NCI-H2107 treated with DMSO at 0.1 percent for 48 hours (cell line): ENCODE data around the gene DMRTC2.

Experiments used
- DNase-seq: peaks from one replicate; lab custom pipeline; 2025; ENCODE audit not compliant: unreplicated experiment; lab: John Stamatoyannopoulos, UW

The DMRTC2 gene

DNA sequence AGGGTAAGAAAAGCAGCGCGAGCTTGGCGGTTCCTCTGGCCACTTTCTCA lies at the start of gene DMRTC2:
Gene DMRTC2 (plus strand): TSS at position 42 of the 50 bp plus-strand sequence. CDS start 2,387 bp downstream, outside the sequence.
- no peak for DNase-seq

GRCh38 chr19:41796362-41796761 lies 48.5 kb upstream of the DMRTC2 start, which contains the start of gene CEACAM3:
Gene CEACAM3 (plus strand): TSS chr19:41796587. CDS start chr19:41796678, 91 bp downstream.
- DNase-seq = no peak

GRCh38 chr19:41796901-41797300 lies 47.9 kb upstream of the DMRTC2 start:
- no peak for DNase-seq

GRCh38 chr19:41799444-41800000 lies 45.3 kb upstream of the DMRTC2 start:
- no peak for DNase-seq

DNA sequence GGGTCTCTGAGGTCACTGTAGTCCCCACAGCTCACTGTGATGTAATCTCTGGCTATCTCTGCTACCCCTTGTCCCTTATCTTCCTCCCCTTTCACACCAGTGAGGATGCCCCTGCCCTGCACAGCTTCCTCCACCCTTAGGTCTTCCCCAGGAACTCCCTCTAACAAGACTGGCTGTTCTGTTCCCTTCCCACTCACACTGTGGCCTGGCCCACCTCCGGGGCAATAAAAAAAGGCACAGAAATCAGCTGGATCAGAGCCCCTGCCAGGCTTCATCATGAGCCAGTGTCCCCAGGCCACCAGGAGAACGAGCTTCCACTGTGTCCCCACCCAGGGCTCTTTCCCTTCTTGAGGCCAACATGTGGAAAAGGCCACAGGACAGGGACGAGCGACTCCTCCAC lies 43.8 kb upstream of the DMRTC2 start:
- no peak for DNase-seq

DNA sequence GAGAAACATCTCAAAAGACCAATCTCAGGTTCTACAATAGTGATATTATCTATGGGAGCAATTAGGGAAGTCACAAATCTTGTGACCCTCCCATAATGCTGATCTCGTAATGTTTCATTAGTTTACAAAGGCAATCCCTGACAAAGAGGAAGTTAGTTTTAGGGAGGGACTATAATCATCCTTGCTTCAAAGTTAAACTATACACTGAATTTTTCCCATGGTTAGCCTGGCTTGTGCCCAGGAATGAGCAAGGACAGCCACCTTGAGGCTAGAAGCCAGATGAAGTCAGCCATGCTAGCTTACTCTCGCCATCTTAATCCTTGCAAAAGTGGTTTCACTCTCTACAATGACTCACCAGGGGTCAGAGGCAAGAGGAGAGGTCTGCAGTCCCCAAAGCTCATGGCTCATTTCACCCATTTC lies 43.0 kb upstream of the DMRTC2 start:
- no peak for DNase-seq

DNA sequence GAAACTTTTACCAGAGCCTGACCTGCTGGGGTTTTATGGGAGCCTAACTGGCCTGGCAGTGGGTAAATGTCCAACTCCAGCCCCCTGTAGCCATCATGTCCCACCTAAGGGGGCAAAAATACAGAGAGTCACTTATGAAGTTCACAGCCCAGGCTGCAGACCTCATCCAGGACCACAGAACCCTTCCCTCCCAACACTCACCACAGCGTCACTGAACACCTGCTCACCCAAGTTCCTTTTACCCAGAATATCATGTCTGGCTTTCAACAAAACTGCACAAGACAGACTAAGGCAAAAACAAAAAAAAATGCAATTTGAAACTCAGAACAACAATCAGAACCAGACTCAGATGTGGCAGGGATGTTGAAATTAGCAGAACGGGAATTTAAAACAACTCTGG lies 42.1 kb upstream of the DMRTC2 start:
- peak; percentile 24 for DNase-seq

DNA sequence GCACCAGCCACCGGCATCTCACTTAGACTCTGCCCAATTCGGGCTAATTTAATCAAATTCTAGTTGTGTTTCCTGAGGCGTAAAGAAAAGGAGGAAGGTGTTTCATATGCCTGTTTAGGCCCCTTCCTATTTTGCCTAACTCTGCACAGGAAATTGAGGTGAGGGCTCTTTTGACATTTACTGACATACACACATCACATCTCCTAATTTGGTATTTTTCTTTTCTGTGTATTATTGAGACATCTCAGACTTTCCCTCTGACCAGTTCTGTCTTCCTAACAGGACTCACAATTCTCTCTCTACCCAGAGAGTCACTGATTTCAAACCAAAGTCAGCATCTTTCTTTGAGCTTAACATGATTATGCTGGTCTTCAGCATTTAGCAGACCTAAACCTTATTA lies 40.5 kb upstream of the DMRTC2 start:
- DNase-seq = no peak

DNA sequence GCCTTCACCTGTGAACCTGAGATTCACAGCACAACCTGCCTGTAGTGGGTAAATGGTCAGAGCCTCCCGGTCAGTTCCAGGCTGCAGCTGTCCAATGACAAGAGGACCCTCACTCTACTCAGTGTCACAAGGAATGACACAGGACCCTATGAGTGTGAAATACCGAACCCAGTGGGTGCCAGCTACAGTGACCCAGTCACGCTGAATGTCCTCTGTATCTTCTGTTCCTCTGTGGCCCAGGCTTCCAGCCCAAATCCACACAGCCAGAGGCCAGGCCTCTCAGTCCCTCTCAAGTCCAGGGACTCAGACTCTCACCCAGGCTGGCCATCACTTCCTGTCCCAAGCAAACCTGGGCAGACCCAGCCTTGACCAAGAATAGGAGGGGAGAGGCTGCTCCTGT lies 37.7 kb upstream of the DMRTC2 start:
- DNase-seq = no peak

DNA sequence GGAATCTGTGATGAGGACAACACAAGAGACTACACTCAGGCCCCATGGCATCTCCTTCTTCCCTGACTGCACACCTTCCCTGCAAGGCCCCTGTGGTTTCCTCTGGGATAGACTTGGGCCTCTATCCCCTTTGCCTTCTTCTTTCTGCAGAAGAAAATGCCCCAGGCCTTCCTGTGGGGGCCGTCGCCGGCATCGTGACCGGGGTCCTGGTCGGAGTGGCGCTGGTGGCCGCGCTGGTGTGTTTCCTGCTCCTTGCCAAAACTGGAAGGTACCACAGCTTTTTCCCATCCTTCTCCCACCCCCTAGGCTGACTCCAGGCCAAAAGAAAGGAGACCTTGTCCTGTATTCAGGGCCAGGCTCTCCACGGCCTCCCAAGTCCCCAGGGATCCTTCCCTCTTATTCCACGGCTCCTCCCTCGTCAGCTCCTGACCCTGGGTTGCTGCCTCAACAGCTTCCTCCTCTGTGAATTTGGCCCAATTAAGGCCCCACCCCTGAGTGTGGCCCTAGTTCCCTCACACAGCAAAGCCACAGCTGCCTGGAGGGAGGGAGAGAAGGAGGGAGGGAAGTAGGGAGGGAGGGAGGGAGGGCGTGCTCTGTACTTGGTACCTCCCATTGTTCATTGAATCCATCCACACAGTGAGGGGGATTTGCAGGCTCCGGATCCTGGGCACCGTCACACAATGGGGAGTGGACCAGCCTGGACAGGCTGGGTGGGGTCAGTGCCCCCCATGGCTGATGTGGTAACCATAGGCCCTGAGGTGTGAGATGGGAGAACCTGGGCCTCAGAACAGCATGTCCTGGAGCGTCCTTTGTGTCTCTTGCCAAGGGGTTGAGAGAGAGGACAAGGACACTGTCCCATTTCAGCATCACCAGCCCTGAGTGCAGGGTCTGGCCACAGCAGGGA lies 35.9 kb upstream of the DMRTC2 start:
- no peak for DNase-seq

- DNase-seq = no peak
These were observed 34.5 kb upstream of the DMRTC2 start for GRCh38 chr19:41810301-41810700.

- DNase-seq = no peak
These were observed 33.8 kb upstream of the DMRTC2 start for GRCh38 chr19:41811036-41811435.

DNA sequence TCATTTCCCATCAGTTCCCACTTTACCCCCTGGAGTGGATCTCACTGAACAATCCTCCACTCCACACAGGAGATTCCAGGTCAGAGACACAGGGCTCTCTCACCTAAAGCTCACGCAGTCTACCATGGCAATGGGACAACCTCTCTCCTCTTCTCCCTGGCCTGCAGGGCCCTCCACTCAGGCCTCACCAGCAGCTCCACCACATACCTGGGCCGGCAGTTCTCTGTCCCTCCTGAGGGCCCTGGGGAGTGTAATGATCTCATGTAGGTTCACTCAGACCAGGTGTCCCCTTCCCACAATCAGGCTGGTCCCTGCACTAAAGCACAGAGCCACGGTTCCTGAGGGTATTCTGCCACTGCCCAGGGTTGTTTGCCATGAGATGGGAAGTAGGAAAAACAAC lies 32.9 kb upstream of the DMRTC2 start:
- DNase-seq = no peak

GRCh38 chr19:41813911-41814310 lies 30.9 kb upstream of the DMRTC2 start:
- DNase-seq = no peak

- DNase-seq = no peak
These were observed 29.5 kb upstream of the DMRTC2 start for GRCh38 chr19:41815301-41815700.

GRCh38 chr19:41816761-41817160 lies 28.1 kb upstream of the DMRTC2 start:
- no peak for DNase-seq

DNA sequence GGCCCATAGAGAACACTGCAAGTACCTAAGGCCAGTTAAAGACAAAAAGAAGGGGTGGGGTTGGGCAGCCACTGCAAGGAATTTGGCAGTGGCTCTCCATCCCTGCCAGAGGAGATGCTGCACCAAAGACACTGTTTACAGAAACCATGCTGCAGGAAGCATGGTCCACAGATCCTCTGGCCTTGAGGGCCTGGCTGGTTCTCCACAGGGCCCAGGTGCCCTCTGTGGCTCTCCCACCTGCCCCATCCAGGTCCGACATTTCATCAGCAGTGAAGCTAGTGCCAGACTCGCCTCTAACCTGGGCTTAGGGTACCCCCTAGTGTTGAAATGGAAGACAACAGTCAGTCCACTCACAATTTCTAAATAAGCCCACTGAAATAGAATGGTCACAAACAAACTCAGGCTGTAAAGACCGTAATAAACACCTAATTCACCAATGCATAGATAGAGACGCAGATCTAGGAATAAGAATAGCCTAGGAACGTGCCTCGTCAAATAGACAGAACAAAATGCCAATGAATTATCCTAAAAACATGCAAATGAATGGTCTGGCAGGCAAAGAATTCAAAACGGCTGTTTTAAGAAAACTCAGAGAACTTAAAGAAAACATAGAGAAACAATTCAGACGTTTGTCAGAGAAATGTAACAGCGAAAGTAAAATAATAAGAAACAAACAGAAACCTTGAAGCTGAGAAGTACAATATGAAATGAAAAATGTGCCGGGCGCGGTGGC lies 23.7 kb upstream of the DMRTC2 start:
- peak; percentile 87 for DNase-seq

DNA sequence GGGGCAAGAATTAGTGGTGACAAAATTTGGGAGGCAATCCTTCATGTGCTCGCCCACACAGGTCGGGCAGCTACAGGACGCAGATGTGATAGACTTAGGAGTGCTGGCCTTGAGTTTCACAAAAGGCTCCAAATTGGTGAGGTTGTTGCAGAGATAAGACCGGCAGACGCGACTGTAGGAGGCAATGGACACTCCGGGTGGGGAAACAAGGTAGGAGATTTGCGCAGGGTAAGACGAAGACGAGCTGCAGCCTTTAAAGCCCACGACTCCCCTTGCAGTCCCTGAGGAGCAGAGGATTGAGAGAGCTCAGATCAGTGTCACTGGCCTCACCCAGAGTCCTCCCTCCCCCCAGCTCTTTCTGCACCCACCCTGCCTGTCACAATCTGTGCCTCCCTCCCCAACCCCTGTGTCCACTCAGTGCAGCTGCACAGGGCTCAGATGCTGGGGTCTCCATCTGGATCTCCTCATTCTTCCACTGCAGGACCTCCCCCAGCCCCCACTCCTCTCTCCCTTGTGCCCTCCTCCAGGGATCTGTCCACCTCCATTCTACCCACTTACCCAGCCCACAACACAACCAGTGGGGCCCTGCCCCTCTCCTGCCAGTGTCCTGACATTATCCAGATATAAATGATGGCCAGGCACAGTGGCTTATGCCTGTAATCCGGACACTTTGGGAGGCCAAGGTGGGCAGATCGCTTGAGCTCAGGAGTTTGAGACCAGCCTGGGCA lies 6.7 kb upstream of the DMRTC2 start:
- DNase-seq = no peak

GRCh38 chr19:41839211-41839610 lies 5.6 kb upstream of the DMRTC2 start:
- no peak for DNase-seq

DNA sequence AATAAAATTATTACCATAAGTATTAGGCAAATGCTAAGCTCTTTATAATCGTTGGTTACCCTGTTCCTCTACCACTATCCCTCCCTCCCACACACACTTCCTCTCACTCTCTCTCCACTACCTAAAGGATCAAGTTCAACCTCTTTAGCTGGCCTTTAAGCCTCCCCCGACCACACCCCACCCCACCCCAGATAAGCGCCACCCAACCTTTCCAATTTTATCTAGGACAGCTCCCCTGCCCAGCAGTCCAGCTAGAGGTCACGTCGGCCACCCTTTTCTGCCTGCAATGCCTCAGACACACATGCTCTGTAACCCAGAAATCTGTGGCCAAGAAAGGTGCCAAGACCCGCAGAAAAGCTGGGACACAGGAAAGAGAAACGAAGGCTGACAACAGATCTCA lies 1.5 kb upstream of the DMRTC2 start:
- DNase-seq = no peak

DNA sequence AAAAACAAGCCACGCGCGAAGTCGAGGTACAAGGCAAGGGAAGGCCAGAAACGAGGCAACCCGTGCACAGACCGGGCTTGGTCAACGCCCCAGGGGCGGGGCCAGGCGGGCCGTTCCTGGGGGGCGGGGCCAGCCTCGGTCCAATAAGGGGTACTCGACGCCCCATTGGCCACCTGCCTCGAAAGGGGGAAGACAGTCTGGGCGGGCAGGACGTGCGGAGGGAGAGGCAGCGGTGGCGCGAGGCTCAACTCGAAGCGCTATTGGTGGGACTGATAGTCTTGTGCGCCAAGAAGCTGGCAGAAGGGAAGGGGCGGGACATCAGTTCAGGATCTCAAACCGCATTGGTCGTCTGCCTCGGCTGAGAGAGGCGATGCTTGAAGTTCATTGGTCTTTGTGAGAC lies 241 bp upstream of the DMRTC2 start, which contains the start of gene LYPD4:
Gene LYPD4 (minus strand): TSS at position 83 of the 400 bp plus-strand sequence. CDS start 5,398 bp downstream, outside the sequence.
- DNase-seq = no peak
